HG03432 (cell line): ENCODE results near the gene PRIM2.
A peak's percentile ranks its signal among the peaks of the same experiment; 100 is the strongest.
"Not testable (repeated sequence)": the region's sequence is repeated elsewhere in the genome, so short reads cannot be mapped to it uniquely, and the experiment has no call there.

Source experiments
- ATAC-seq: cut with Tn5 transposase; IDR thresholded peaks from one replicate; pipeline ENCODE4 v1.9.1; 2021; ENCODE audit warnings: mild to moderate bottlenecking, moderate library complexity; ENCODE audit not compliant: unreplicated experiment

The PRIM2 gene

GRCh38 chr6:57491795-57492194 lies 174.4 kb downstream of the PRIM2 start:
- ATAC-seq = not testable (repeated sequence)

- not testable (repeated sequence) for ATAC-seq
These were observed 178.8 kb downstream of the PRIM2 start for GRCh38 chr6:57496251-57496650.

- ATAC-seq = not testable (repeated sequence)
These were observed 183.1 kb downstream of the PRIM2 start for GRCh38 chr6:57500368-57501021.

- not testable (repeated sequence) for ATAC-seq
These were observed 185.0 kb downstream of the PRIM2 start for GRCh38 chr6:57502387-57502786.

- not testable (repeated sequence) for ATAC-seq
These were observed 187.8 kb downstream of the PRIM2 start for GRCh38 chr6:57505251-57505650.

GRCh38 chr6:57510390-57510789 lies 193.0 kb downstream of the PRIM2 start:
- ATAC-seq = not testable (repeated sequence)

- not testable (repeated sequence) for ATAC-seq
These were observed 197.7 kb downstream of the PRIM2 start for GRCh38 chr6:57515171-57515570.

- ATAC-seq = not testable (repeated sequence)
These were observed 198.4 kb downstream of the PRIM2 start for GRCh38 chr6:57515845-57516244.

GRCh38 chr6:57516776-57517175 lies 199.3 kb downstream of the PRIM2 start:
- ATAC-seq = not testable (repeated sequence)

- not testable (repeated sequence) for ATAC-seq
These were observed 201.8 kb downstream of the PRIM2 start for GRCh38 chr6:57519198-57519597.

GRCh38 chr6:57521085-57521484 lies 203.7 kb downstream of the PRIM2 start:
- not testable (repeated sequence) for ATAC-seq

GRCh38 chr6:57523221-57523620 lies 205.8 kb downstream of the PRIM2 start:
- not testable (repeated sequence) for ATAC-seq

GRCh38 chr6:57529755-57530154 lies 212.3 kb downstream of the PRIM2 start:
- not testable (repeated sequence) for ATAC-seq

GRCh38 chr6:57532660-57533059 lies 215.2 kb downstream of the PRIM2 start:
- not testable (repeated sequence) for ATAC-seq

GRCh38 chr6:57535121-57535520 lies 217.7 kb downstream of the PRIM2 start:
- ATAC-seq = not testable (repeated sequence)

- ATAC-seq = peak; percentile 78
These were observed 218.6 kb downstream of the PRIM2 start for GRCh38 chr6:57535994-57536393.

GRCh38 chr6:57537916-57538315 lies 220.5 kb downstream of the PRIM2 start:
- ATAC-seq = not testable (repeated sequence)

- not testable (repeated sequence) for ATAC-seq
These were observed 234.5 kb downstream of the PRIM2 start for GRCh38 chr6:57551961-57552360.

GRCh38 chr6:57557855-57558254 lies 240.4 kb downstream of the PRIM2 start:
- ATAC-seq = not testable (repeated sequence)

GRCh38 chr6:57559170-57559569 lies 241.7 kb downstream of the PRIM2 start:
- ATAC-seq = not testable (repeated sequence)

GRCh38 chr6:57562233-57562632 lies 244.8 kb downstream of the PRIM2 start:
- ATAC-seq = not testable (repeated sequence)

GRCh38 chr6:57572119-57572518 lies 254.7 kb downstream of the PRIM2 start:
- not testable (repeated sequence) for ATAC-seq

- ATAC-seq = not testable (repeated sequence)
These were observed 255.4 kb downstream of the PRIM2 start for GRCh38 chr6:57572844-57573243.
